Stimulated activated CD8-positive, alpha-beta memory T cell treated with anti-CD3 and anti-CD28 coated beads, Interleukin-7, amount 100 ng/mL, for 24 hours (primary cell): ENCODE results near the gene ZNF469.

ENCODE experiments used
- DNase-seq: peaks from one replicate; pipeline ENCODE4 v3.0.0-alpha.2; 2020; ENCODE audit warnings: low read depth

ZNF469 gene

GRCh38 chr16:88346680-88347505, 35.9 kb upstream of the ZNF469 start:
- no peak for DNase-seq

GRCh38 chr16:88347656-88348376, 34.9 kb upstream of the ZNF469 start:
- DNase-seq, result no peak

- DNase-seq, result no peak
These were observed 34.2 kb upstream of the ZNF469 start for GRCh38 chr16:88348377-88349152.

GRCh38 chr16:88349153-88349902, 33.4 kb upstream of the ZNF469 start:
- no peak for DNase-seq

- DNase-seq, result no peak
These were observed 32.6 kb upstream of the ZNF469 start for GRCh38 chr16:88349903-88350900.

GRCh38 chr16:88350922-88351321, 31.8 kb upstream of the ZNF469 start:
- no peak for DNase-seq

GRCh38 chr16:88351491-88352101, 31.2 kb upstream of the ZNF469 start:
- DNase-seq, result no peak

GRCh38 chr16:88352261-88353200, 30.2 kb upstream of the ZNF469 start:
- no peak for DNase-seq

GRCh38 chr16:88353232-88353631, 29.5 kb upstream of the ZNF469 start:
- no peak for DNase-seq

GRCh38 chr16:88353691-88354090, 29.1 kb upstream of the ZNF469 start:
- no peak for DNase-seq

- no peak for DNase-seq
These were observed 28.3 kb upstream of the ZNF469 start for GRCh38 chr16:88354229-88355092.

- no peak for DNase-seq
These were observed 27.7 kb upstream of the ZNF469 start for GRCh38 chr16:88355093-88355388.

- DNase-seq, result no peak
These were observed 27.2 kb upstream of the ZNF469 start for GRCh38 chr16:88355389-88356123.

GRCh38 chr16:88356124-88356726, 26.5 kb upstream of the ZNF469 start:
- no peak for DNase-seq

GRCh38 chr16:88356727-88357199, 26.0 kb upstream of the ZNF469 start:
- DNase-seq, result no peak

- no peak for DNase-seq
These were observed 25.3 kb upstream of the ZNF469 start for GRCh38 chr16:88357317-88358022.
